Stimulated activated CD8-positive, alpha-beta memory T cell treated with anti-CD3 and anti-CD28 coated beads, Interleukin-15, amount 100 ng/mL, for 4 hours (primary cell): Measurements from ENCODE around the gene NOX5.

Source experiments
- DNase-seq, 2 donors: peaks; one replicate each; pipeline ENCODE4 v3.0.0-alpha.2; 2020; ENCODE audit warnings: low read depth in 2 of 2

NOX5 gene

DNA sequence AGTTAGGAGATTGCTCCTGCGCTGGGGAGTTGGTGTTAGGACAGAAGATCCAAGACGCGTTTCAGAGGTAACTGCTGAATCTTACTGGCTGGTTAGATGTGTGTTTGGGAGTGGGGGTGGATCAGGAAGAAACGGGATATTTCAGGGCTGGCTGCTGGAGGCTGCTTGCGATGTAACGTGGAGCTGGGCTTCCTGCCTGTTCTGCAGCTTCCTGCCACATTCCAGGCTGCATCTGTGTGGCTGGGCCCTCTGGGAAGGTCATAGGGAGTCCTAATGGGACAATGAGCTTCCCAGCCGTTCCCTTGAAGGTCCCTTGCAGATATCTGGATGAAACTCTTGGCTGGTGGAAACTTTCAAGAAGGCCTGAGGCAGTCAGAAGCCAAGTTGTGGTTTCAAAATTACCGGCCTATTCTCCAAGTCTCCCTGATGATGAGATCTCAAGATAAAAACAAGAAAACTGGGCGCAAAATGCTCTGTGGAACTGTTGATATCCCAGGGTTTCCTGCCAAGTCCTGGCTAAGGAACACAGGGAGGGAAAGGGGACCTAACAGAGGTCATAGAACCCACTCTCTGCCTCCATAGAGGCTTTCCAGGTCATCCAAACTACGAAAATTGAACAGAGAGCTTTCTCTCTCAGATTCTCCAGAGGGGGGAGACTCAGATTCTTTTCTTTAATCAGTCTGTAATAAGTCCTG lies 67.0 kb downstream of the NOX5 start:
- no peak for DNase-seq

DNA sequence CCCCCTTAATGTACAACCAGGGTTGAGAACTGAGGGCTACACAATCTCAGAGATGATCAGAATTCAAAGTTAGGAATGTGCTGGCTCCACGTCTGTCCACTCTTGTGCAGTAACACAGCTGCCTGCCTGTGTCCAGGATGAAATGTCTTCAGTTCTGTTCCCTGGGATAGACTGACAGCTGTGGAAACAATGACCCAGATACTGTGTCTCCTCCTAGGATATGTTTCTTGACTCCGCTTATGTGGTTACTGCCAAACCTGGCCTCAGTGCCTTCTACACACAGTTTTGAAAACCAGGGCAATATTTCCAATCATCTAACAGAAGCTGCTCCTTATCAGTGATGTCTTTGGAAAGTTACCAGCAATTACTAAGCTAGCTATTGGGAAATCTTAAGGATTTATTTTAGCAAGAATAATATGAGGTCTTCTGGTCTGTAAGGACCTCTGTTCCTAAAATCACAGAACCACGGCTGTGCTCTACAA lies 67.6 kb downstream of the NOX5 start:
- DNase-seq = no peak

DNA sequence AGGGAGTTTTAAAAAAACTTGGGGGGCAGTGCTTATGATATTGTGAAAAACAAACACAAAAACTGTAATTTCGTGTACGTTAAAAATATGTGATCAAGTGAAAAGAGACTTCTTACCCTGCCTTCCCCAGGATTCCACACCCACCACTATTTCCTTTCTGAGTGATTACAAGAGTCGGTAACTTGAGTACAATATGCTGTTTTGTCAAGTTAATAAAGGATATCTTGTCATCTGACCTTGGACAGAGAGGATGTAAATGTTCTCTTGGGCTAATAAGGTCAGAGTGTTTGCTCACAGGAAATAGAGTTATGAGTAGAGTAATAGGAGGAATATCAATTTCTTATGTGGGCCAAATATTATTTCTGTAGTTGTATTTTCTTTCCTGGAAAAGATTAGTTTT lies 68.1 kb downstream of the NOX5 start:
- DNase-seq = no peak

DNA sequence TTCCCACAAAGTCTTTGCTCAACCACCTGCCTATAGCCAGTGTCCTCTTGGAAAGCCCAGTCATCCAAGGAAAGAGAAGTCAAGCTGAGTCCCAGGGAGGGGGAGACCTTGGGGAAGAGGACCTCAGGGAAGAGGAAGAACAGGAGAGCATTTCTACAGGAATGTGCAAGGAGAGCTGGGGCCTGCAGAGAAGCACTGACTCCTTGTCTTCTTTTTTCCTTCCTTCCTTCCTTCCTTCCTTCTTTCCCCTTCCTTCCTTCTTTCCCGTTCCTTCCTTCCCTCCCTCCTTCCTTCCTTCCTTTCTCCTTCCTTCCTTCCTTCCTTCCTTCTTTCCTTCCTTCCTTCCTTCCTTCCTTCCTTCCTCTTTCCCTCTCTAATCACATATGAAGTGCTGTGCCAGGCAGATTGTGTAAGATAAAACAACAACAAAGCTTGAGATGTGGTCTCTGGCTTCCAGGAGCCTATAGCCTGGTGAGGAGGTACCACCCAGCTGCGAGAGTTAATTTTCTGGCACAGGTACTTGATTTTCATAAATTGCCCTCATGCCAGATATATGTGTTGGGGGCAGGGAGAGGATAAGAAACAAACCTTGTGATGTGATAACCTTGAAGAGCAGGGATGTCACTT lies 70.0 kb downstream of the NOX5 start:
- no peak for DNase-seq

DNA sequence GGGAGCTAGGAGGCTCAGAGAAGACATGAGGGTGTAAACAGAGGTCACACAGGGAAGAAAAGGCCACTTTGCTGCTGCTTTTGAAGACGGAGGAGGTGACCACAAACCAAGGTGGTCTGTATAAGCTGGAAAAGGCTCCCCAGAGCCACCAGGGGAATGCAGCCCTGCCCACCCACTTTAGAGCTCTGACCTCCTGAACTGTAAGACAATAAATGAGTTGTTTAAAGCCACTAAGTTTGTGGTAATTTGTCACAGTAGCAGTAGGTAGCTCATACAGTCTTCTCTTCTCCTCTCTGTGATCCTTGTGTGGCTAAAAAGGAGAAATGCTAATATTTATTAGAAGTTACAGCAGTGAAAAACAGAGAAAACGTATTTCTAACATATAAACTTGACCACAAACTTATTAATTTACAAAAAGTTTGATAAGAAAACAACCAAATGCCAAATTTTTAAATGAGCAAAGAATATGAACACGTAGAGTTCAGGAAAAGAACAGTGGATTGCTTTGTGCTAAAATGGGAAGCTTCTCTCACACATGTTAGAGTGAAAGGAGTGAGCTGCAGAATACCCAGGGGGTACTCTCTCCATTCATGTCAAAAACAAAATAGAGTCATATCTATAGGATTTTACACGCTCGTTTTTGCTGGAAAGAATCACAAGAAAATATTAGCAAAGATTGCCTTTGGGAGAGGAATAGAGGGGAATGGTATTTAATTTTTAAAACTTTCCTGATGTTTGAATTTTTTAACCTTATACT lies 71.0 kb downstream of the NOX5 start:
- DNase-seq = no peak

DNA sequence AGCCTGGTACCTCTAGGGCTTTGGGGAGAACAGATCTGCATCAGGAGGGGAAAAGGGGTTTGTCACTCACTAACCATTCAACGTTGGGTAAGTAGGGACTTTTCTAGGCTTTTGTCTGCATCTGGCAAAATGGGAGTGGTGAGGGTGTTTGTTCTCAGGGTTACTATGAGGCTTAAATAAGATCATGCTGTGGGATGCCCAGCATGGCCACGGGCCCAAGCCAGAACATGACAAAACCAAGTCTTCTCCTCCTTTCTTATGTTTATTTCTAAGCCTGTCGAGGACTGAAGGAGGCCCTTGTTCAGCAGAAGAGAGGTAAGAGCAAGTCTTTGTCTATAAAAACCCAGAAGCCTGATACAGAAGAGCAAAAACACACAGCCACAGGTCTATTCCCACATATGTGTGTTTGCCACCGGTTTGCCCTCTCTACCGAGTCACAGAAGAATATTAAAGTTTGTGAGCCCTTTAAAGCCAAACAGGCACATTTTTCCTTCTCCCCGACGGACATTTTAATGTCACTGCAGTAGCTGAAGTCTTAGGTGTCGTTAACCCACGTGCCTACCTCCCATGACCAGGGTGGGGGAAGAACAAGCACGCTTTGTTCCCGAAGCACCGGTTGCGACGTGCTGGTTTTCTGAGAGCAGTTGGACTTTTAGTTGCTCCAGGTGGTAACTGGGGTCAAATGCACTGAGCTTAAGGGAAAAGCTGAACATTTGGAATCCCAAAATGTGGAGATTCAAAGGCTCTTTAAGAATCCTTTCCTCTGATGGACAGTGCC lies 72.1 kb downstream of the NOX5 start:
- no peak for DNase-seq

DNA sequence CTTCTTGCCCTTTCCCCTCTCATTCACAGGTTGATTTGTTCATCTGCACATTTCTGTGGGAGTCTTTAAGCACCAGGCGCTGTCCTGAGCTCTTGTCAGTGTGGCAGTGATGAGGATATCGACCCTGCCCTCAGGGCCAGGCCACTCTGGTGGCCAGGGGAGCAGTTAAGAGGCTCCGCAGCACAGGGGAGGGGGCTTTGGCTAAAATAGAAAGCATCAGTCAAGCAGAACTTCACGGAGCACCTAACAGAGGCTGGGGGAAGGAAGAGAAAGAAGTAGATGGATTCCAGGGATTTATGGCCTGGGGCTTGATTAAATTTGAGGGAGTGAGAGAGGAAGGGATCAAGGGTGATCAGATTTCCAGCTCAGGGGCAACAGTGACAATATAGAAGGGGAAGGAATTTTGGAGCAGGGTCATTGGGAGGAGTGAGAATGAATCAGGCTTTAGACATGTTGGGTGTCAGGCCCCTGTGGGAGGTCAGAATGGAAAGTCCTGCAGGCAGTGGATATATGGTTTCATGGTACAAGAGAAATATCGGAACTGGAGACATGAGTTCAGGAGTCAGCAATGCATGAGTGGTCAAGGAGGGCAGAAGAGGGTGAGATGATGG lies 73.0 kb downstream of the NOX5 start:
- no peak for DNase-seq

DNA sequence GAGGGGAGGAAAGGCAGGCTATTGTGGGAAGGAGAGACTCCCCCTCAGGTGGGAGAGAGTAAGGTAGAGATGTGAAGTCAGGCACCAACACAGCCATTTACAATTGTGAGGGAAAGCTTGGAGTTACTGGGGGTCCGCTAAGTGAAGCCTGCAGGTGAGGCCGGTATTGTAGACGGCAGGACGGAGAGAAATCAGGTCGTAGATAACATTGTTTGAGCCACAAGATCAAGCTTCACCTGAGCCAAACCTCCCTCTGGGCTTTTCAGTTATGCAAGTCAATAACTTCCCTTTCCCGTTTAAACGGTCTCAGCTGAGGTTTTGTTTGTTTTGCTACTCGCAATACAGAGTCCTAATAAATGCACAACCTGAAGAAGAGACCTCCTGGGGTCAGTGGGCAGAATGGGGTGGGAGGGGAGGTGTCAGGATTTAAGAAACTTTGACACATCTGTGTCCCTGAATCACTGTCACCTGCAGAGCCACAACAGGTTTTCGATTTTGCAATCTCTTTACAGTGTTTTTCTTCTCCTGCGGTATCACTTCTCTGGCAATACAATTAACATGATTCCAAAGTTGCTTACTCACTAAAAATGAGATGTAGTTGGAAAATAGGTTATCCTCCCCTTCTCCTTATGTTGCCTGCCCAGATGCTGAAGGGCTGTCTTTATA lies 73.9 kb downstream of the NOX5 start:
- no peak for DNase-seq

DNA sequence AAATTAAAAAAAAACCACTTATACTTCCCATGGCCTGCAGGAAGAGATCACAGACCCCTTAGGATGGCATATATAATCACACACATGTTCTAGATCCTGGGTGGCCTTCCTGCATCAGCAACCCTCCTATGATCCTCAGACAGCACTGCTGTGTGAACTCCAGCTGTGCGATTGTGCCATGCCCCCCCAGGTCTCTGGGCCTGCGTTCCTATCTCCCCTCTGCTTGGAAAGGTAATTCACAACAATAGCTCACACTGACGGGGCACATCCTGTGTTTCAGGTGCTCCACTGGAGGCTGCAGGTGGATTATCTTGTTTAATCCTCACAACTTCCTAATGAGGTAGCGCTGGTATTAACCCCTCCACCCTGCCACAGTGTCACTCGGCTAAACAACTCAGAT lies 74.8 kb downstream of the NOX5 start:
- DNase-seq = no peak

DNA sequence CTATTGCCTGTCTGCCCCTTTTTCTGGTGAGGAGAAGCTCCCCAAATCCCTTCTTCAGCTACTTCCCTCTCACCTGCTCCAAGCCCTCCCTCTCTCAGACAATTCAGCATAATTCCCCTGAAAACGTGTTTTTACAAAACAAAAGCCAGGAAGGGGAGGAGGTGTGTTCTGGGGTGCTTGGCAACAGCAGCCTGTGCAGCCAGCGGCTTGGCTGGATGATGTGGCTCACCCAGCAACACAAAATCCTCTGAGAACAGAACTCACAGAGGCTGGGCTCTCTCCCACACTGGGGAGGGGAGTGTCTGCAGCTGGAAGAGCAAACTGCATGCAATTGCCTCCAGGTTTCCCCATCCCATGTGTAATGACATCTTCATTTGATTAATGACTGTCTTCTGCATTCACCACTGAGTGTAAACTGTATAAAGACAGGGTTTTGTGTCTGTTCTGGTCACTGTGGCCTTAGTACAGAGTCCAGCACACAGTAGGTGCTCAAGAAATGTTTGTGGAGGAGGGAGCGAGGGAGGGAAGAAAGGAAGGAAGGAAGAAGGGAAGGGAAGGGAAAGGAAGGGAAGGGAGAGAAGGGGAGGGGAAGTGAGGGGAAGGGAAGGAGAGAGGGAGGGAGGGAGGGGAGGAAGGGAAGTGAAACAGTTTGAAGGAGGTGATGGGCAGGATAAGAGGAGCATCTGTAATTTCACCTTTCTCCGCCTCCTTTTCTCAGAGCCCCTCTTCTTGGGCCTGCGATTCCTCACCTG lies 75.9 kb downstream of the NOX5 start:
- DNase-seq = no peak

DNA sequence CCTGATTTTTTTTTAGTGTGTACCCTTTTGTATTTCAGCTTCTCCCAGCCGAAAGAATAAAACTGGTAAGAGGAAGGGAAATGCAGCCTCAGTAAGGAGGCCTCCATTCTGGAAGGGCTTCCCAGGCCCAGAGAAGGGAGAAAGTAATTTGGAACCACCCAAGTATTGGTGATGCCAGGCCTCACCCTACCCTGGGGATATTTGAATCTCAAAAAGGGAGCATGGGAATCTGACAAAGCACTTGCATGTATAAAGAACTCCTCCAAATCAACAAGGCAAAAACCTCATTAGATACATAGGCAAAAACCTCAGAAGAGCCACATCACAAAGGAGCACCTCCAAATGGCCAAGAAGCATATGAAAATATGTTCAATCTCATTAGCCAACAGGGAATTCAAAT lies 77.2 kb downstream of the NOX5 start:
- DNase-seq = no peak

DNA sequence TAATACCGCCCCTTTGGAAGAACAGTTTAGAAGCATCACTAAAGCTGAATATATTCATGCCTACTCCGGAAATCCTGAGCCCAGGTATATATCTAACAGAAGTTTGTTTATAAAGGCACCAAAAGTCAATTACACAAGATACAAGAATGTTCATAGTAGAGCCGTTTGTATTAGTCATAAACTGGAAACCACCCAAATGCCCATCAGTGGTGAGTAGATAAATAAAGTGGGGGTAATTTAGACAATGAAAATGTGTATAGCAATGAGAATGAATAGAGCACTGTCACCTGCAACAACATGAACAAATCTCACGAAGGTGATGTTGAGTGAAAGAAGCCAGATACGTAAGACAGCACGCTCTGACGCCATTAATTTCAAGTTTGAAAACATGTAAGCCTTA lies 77.7 kb downstream of the NOX5 start:
- no peak for DNase-seq

DNA sequence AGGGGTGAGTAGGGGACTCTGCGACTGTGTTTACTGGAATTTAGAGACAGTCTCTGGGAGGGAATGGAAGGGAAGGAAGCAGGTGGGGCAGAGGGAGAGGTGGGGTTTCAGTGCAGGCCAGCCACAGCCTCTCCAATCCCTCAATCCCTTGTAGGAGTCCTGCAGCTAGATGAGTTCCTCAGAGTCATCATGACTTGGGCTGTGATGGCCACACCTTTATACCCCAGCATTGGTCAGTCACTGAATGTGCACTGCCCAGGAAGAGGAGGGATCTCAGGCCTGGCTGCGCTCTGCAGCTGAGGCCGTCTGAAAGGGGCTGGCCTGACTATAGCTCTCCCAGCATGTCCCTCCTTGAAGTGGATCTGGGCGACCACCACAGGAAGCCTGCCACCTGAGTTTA lies 78.6 kb downstream of the NOX5 start:
- DNase-seq = no peak

DNA sequence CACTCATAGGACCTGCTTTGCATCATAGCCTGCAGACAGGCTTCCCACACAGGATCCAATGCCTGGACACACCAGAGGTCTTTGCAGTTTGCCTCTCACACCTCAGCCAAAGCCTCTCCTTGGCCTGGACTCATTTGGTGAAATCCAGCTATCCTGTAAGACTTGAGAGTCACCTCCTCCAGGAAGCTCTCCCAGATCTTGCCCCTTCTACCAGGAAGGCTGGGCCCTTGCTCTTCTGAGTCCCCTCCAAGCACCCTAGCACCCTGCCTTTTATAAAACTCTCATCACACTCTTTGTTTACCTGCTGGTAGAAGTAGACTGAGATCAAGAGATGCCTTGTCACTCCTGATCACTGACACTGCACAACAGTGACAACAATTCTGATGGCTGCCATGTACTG lies 79.1 kb downstream of the NOX5 start:
- no peak for DNase-seq

DNA sequence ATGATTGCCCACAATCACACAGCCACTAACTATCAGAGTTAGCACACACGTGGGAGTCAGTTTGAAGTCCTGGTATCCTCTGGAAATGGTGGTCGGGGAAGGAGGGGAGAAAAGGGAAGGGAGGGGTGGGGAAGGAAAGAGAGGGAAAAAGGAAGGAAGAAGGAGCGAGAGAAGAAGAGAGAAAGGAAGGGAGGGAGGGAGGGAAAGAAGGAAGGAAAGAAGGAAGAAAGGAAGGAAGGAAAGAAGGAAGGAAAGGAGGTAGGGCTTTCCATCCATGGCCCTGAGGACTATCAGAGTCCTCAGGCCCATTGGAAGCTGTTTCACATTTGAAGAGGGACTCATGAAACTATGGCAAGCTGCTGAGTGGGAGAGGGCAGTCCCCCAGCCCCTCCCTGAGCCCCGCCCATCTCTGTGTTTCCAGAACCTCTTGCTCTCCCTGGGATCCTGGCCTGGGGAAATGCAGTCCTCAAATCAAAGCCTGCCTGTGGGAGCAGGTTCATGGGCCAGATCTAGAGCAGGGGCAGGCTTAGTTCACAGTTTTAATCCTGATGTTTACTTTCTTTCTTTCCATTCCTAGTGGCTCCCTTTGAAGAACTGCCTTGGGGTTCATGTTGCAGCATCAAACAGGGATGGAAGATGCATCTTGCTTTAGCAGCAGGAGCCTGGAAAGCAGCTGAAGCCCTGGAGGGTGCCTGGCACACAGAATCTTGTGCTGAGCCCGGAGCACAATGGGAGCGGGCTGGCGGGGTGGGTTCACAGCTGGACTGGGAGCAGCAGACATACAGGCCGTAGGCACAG lies 79.8 kb downstream of the NOX5 start:
- DNase-seq = no peak

DNA sequence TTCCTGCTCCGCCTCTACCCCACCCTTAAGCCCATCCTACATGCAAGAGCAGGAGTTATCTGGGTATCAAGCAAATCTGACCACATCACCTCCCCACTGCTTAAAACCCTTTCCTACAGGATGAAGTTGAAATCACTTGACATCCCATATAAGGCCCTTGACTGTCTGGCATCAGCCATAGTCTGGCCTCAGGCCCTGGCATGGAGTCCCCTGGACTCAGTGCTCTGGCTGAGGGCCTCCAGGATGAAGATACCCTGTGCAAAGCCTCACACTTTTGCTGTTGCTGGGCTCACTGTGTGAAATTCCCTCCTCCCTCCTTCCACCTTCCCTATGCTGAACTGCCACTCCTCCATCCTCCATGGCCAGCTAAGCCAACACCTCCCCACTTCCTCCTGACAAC lies 80.8 kb downstream of the NOX5 start:
- DNase-seq = no peak

DNA sequence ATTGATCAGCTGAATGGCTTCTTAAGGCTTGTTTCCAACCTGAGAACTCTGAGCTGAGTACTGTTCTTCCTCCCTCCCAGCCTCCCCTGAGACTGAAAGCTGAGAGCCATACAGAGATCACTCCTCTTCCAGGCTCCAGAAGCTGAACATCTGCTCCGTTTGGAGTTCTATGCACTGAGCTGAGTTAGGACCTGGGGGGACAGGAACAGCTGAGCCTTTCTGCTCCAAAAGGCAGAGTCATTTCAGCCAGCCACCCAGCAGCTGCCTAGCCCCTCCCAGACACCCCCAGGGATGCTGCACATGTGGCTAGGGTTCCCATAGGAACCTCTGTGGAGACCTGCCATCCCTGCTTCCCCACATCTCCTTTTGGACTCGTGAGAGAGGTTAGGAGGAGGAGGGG lies 81.7 kb downstream of the NOX5 start:
- no peak for DNase-seq

DNA sequence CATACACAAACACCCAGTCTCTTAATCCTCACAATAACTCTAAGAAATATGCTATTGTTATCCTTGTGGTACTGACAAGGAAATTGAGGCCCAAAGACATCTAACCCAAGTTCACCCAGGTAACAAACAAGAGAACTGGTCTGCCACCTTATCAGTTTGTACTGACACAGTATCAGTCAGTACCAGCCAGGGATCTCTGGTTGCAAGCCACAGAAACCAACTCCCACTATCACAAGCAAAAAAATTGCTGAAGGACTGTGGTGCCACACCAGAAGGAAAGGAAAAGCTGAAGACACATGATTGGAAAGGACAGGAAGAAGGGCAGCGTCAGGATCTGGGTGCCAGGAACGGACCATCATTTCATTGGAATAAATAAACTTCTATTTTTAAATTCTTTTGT lies 82.1 kb downstream of the NOX5 start:
- DNase-seq = no peak

DNA sequence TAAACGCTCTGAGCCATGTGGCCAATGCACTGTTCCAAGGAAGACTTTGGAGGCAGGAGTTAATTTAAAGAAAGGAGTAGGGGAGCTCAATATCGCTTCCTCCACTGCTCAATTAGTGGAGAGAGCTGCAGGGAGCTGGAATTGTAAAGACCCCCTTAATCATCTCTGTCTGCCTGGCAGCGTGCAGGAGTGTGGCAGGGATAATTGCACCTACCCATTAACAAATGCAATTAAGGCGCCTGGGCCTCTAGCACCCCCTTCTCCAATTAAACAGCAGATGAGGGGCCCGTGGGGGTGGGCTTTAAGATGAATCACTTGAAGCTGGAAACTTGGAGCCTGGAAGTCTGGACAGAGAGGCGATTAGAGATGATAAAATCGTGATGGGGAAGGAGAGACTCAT lies 84.3 kb downstream of the NOX5 start:
- DNase-seq = no peak

DNA sequence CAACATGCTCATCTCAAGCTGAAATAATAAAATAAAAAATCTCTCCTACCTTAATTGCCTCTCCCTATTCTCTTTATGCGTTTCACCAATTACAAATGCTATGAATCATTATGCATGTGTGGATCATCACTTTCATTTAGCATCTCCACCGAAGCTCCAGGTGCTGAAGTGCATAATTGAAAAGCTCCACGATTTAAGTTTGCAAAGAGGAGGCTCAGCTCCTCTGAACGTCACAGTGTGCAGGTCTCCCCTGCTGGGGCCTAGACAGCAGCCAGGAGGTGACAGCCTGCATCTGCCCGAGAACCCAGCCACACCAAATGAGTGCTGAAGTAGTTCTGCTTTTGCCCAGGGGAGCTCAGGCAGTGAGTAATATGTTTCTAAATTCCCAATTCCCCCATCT lies 85.4 kb downstream of the NOX5 start:
- no peak for DNase-seq
